IPS-11a (cell line): ENCODE results near the gene UGT2B7.
"Not testable (repeated sequence)": the region's sequence is repeated elsewhere in the genome, so short reads cannot be mapped to it uniquely, and the experiment has no call there.

Experiments
- H3K4me3 ChIP-seq: one replicate; pipeline ENCODE4 v1.5.1; 2013; ENCODE audit warnings: low read depth, low read length, control low read depth

UGT2B7 gene

DNA sequence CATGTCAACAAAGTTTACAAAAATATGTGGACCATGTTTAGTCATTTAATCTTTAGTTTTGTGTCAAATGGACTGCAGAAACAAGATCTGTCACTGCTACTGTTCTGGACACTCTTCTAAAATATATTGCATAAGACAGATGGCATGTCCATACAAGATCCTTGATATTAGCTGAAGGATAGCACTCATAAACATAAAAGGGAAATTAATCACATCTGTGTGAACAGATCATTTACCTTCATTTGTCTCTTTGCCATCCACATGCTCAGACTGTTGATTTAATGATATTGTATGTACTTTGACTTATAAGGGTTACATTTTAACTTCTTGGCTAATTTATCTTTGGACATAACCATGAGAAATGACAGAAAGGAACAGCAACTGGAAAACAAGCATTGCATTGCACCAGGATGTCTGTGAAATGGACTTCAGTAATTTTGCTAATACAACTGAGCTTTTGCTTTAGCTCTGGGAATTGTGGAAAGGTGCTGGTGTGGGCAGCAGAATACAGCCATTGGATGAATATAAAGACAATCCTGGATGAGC, at the start of gene UGT2B7:
UGT2B7 (plus strand) TSS at position 364 of the 546 bp plus-strand sequence; CDS start at position 411, 47 bp downstream.
- no peak within 1 kb of the TSS for H3K4me3 ChIP-seq

DNA sequence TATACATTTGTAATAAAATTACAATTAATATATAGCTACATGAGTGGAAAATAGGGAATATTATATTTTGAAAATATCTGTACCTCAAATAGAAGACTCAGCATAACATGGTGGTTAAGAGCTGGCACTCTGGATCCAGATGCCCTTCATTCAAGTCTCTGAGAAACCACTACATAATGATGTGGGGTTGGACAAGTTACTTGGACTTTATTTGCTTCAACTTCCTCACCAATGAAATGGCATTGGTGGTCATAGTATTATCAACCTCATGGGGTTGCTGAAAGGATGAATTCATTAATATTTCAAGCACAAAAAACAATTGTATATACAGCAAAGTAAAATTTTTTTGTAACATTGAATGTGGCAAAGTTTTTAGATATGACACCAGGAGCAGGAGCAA, 46.4 kb upstream of the UGT2B7 start:
- H3K4me3 ChIP-seq = no peak overlapping the region

DNA sequence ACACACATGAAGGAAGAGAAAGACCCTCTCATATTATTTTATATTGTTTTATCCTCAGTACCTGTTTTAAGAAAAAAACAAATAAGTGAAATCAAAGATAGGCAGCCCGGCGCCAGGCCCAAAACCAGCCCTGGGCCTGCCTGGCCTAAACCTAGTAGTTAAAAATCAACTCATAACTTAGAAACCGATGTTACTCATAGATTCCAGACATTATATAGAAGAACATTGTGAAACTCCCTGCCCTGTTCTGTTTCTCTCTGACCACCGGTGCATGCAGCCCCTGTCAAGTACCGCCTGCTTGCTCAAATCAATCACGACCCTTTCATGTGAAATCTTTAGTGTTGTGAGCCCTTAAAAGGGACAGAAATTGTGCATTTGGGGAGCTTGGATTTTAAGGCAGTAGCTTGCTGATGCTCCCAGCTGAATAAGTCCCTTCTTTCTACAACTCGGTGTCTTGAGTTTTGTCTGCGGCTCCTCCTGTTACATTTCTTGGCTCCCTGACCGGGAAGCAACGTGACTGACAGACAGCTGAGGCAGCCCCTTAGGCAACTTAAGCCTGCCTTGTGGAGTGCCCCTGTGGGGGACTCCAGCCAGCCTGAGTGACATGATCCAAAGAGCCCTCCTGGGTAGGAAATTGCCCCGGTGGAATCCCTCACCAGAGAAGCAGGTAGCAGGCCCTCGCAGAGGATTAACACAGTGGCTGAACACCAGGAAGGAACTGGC, 45.3 kb upstream of the UGT2B7 start:
- not testable (repeated sequence) for H3K4me3 ChIP-seq

DNA sequence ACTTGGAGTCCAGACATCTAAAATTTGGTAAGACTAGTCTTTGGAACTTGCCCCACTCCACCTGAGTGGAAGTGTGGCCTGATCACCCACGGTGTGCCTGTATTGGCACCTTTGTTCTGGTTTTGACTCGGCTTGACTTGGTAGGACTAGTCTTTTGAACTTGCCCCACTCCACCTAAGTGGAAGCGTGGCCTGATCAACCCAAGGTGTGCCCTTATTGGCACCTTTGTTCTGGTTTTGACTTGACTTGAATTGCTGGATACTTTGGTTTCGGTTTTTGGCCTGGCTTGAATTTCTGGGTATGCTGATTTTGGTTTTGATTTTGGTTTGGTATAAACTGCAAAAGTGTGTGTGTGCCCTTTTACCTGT, 44.7 kb upstream of the UGT2B7 start:
- H3K4me3 ChIP-seq = no peak overlapping the region

DNA sequence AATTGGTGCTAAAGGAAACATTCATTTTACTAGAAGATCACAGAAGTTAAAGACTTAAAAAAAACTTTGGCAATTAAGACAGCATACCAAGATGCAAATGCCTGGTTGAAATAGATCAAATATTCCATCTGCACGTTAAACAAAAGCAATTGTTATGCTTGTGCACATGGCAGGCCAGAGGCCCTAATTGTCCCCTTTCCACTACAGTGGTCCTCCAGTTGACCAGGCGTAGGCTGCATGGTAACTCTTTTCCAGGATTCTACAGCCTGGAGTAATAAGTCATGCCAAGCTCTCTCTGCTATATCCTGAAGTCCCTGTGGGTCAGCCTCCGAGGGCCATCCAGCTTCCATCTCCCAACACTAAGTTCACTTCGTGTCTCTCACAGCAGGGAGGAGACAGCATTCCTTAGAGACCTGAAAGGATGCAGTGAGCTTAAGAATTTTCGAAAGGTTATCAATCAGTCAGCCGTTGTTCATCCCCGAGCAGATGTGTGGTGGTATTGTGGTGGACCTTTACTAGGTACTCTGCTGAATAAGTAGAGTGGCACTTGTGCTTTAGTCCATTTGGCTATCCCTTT, 42.9 kb upstream of the UGT2B7 start:
- not testable (repeated sequence) for H3K4me3 ChIP-seq

DNA sequence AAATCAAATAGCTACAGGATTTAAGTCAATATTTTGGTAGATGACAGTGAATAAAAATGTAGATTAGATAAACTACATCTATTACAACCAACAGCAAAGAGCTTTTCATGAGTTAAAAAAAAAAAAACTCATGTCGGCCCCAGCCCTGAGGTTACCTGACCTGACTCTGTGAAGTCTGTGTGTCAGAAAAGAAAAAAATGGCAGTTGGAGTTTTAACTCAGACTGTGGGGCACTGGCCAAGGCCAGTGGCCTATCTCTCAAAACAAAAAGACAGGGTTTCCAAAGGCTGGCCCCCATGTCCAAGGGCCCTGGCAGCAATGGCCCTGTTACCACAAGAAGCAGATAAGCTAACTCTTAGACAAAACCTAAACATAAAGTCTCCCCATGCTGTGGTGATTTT, 42.2 kb upstream of the UGT2B7 start:
- H3K4me3 ChIP-seq = not testable (repeated sequence)

DNA sequence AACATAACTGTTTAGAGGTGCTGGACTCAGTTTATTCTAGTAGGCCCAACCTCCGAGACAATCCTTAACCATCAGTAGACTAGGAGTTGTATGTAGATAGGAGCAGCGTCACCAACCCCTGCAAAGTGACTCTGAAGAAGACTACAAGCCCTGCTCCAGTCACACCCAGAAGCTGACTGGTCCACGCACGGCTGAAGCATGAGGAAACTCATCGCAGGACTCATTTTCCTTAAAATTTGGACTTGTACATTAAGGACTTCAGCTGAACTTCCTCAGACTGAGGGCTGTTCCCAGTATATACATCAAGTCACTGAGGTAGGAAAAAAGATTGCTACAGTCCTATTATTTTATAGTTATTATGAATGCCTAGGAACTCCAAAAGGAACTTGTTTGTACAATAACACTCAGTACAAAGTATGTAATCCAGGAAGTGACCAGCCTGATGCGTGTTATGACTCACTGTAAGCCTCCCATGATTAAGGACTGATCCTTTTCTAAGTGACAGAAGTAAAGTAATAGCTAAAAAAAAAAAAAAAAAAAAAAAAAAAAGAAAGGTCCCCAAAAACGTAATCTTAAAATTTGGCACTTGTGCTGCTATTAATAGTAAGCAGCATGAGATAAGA, 41.6 kb upstream of the UGT2B7 start:
- no peak overlapping the region for H3K4me3 ChIP-seq

DNA sequence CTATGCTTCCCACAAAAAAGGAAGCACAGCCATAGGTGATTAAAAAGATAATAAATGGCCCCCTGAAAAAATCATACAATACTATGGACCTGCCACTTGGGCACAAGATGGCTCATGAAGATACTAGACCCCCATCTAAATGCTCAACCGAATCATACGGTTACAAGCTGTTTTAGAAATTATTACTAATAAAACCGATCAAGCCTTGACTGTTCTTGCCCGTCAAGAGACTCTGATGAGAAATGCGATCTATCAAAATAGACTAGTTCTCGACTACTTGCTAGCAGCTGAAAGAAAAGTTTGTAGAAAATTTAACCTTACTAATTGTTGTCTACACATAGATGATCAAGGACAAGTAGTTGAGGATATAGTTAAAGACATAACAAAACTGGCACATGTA, 40.1 kb upstream of the UGT2B7 start:
- H3K4me3 ChIP-seq = no peak overlapping the region

DNA sequence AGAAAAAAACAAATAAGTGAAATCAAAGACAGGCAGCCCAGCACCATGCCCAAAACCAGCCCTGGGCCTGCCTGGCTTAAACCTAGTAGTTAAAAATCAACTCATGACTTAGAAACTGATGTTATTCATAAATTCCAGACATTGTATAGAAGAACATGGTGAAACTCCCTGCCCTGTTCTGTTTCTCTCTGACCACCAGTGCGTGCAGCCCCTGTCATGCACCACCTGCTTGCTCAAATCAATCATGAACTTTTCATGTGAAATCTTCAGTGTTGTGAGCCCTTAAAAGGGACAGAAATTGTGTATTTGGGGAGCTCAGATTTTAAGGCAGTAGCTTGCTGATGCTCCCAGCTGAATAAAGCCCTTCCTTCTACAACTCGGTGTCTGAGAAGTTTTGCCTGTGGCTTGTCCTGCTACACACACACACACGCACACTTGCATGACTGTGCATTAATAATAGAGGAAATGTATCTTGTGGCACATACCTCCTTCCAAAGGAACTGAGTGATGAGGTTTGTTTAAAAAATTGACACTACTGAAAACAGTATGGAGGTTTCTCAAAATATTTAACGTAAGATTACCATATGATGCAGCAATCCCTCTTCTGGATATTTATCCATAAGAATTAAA, 39.2 kb upstream of the UGT2B7 start:
- no peak overlapping the region for H3K4me3 ChIP-seq

DNA sequence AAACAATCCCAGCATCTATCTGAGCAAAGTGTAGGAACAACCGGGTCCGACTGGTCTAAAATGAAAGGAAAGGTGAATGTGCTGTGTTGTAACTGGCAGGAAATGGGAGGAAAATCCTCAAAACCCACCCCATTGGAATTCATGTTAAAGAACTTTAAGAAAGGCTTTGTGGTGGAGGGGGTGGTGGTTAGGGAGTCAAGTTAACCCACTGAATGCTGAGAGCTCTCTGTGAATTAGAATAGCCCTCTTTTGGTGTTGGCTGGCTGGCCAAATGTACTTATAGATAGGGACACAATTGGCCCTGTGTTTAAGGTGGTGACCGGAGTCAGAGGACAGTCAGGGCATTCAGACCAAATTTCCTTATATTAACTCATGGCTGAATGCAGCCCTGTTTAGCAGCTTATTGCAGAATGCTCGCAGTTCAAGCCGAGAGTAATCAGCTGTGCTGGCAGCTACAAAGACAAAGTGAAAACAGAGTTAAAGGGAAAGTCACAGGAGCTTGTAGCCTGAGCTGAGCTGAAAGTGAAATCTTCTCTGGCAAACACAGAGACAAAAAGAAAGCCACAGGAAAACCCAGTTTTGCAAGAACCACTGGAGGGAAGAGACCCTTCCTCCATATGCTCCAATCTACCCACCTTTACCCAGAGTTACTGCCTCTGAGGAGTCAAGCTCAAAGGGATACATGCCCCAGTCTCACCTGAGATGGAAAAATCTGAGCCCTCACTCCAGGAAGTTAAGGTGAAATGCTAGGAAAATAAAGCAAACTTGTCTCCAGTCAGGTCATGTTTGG, 38.5 kb upstream of the UGT2B7 start:
- no peak overlapping the region for H3K4me3 ChIP-seq

DNA sequence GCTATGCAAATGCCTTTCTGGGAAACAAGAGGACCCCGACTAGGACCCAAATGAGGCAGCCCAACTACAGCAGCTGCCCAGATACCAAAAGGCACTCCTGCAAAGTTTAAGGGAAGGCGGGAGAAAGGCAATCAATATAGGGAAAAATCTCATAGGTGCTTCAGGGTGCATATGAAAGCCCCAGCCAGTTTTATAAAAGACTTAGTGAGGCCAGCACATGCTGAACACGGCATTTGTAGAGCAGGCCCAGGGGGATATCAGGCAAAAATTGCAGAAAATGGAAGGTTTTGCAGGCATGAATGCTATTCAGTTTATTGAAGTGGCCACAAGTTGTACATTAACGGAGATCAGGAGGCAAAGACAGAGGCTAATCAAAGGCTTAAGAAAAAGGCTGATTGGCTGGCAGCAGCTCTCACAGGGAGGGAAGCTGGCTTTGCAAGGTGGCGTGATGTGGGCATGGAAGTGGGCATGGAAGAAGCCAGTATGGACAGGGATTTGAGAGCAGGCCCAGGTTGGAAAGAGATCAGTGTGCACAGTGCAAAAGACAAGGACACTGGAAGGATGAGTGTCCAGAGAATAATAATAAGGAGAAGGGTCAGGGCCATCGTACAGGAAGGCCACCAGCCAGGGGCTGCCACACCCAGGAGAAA, 37.7 kb upstream of the UGT2B7 start:
- H3K4me3 ChIP-seq = no peak overlapping the region

DNA sequence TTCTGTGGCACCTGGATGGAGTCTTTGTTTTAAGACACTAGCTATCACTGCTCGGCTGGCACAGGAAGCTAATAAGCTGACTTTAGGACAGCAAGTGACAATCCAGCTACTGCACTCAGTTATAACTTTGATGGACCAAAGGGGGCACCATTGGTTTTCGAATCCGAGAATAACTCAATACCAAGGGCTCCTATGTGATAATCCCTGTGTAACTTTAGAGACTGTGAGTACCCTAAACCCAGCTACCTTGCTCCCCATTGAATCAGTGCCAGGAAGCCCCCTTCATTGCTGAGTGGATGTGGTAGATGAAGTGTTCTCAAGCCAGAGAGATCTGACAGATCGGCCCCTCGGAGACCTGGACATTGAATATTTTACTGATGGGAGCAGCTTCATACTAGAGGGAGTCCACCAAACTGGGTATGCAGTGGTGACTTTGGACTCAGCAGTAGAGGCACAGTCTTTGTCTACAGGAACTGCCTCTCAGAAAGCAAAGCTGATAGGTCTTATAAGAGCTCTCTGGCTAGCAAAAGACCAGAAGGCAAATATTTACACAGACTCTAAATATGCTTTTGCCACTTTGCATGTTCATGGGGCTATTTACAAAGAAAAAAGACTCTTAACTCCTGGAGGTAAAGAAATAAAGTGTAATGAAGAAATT, 35.5 kb upstream of the UGT2B7 start:
- no peak overlapping the region for H3K4me3 ChIP-seq

DNA sequence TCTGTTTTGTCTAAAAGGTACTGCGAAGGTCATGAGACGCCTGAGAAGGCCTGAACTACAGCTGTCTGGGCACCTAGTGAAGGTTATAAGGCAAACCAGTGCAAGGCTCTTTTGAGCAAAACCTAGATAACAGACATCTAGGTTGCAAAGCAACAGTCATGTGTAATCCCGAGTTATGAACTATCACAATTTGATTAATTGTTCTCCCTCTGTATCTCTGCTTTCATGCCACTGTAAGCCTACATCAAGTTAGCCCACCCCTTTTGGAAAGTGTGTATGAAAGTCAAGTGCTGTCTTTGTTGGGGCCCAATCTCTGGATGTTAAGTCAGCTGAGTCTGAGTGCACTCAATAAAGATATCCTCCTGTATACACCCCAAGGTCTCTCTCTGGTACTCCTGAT, 31.9 kb upstream of the UGT2B7 start:
- no peak overlapping the region for H3K4me3 ChIP-seq

DNA sequence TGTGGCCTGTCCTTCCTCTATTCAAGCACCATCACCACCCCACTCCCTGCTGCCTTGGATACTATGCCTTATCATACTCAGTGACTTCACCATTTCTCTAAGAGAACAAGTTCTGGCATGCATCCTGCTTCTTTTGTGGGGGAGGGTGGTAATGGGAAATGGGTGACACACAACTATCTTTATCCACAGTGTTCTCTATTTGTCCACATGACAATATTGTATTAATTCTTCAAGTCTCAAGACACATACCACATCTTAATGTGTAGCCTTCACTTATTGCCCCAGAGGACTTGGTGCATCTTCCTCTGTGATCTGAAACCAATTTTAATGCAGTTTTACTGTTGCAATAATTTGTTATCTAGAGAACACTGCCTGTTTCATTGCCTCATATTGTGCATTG, 29.3 kb upstream of the UGT2B7 start:
- H3K4me3 ChIP-seq = no peak overlapping the region

DNA sequence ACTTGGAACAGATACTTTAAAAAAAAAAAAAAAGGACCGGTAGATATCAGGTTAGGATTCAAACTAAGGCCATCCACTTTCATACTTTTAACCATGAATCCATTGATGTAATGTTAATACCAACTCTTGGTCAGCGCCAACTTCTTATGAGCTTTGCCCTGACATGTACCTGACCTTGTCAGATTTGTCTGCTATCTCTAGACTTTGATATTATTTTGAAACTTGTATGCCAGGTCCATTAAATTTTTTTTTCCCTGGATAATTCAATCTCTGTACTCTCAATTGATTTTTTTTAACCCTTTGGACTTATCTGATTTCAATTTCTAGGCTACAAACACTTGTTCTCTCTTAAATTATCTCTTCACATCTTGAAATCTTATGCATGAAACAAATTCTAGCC, 27.2 kb upstream of the UGT2B7 start:
- no peak overlapping the region for H3K4me3 ChIP-seq

DNA sequence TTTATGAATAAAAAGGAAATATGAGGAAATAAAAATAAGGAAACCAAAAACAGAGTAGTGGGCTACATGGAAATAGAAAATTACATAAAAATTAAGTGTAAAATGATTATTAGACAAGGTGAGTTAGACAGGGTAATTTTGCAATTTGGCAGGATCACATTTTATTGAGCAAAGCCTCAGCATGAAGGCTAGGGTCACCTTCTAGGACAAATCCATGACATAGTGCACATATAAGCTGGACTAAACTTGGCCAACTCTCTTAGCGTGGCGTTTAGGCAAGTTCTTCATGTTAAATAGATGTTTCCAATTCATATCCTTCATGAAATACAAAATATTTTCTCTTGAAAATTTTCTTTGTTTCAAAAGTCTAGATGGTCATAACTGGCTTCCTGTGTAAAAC, 25.7 kb upstream of the UGT2B7 start:
- no peak overlapping the region for H3K4me3 ChIP-seq

DNA sequence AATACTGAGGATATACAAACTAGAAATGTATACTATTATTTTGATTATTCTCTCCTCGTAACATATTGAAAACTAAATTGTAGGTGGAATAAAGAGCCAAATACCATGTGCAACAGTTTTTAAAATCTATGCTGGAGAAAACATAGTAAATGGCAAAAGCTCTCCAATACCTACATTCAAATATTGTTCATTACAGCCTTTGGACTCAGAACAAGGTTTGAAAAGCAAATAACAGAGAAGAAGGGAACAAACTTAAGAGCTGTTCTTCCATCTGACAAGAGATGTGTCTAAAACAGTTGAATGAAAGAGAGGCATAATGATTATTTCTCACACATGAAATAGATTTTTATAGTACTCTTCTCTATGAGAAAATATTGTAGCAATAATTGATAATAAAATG, 25.0 kb upstream of the UGT2B7 start:
- no peak overlapping the region for H3K4me3 ChIP-seq

DNA sequence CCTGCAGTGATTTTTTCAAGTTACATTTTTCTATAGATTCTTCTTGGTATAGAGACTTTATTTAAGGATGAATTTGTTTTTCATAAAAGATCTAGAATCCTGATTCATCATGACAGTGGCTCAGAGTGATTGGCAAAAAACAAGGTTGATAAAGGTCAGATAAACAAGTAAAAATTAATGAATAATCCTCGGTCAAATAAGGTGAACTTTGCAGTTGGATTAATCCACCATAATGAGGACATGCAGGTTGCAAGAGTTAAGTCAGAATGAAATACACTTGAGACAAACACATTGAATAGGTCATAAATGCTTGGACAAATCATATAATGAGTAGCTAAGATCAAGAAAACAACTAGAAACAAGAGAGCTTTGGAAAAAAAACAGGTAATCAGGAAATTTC, 22.9 kb upstream of the UGT2B7 start:
- no peak overlapping the region for H3K4me3 ChIP-seq

DNA sequence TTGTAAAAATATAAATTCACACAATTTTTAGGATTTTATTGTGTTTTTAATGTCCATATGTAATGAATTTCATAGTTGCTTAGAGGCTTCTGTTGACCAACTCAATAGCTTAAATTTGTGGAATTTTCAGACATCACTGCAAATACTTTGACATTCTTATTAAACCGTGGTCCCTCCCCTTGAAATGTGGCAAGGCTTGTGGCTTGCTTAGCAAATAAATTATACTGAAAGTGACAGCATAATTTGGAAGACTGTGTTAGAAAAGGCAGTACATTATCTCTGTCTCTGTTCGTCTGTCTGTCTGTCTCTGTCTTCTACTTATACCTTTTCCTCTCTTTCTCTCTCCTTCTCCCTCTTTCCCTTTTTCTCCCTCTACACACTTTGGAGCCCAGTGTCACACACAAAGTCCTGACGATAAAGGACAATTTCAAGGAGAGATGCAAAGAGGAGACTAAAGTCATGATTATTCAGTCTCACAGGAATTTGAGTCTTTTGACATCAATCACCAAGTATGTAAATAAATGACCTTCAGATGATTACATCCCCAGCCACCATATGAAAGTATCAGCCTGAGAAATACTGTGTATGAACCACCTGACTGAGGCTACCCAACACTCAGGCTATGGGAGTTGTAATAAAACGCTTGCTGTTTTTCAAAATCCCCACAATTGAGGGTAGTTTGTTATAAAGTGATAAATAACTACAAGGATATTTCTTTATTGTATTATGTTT, 21.0 kb upstream of the UGT2B7 start:
- no peak overlapping the region for H3K4me3 ChIP-seq
